Skeletal muscle tissue (tissue), 4 donors: ENCODE results near the gene NUDT3. TPM values are rescaled to one million over a fixed set of nuclear protein-coding genes. Genes with fewer than 3 reads are reported as not detected.
A peak's percentile ranks its signal among the peaks of the same experiment; 100 is the strongest.

Experiments
- H3K27ac ChIP-seq: one replicate; pipeline ENCODE4 v1.7.0; 2013; ENCODE audit warnings: mild to moderate bottlenecking, low read depth, low read length, inconsistent platforms
- H3K27me3 ChIP-seq, 3 donors: one replicate each; pipeline ENCODE4 v1.7.0; 2013; ENCODE audit warnings: low read length in 3 of 3; ENCODE audit not compliant: control insufficient read depth in 3 of 3, insufficient read depth in 3 of 3
- H3K36me3 ChIP-seq, 3 donors: one replicate each; pipeline ENCODE4 v1.7.0; 2013; ENCODE audit warnings: low read length in 3 of 3; ENCODE audit not compliant: control insufficient read depth in 3 of 3, insufficient read depth in 3 of 3
- H3K4me1 ChIP-seq, 3 donors: one replicate each; pipeline ENCODE4 v1.7.0; 2013; ENCODE audit warnings: low read length in 3 of 3, mild to moderate bottlenecking in 3 of 3; ENCODE audit not compliant: control insufficient read depth in 3 of 3, insufficient read depth in 3 of 3
- H3K4me3 ChIP-seq, 3 donors: one replicate each; pipeline ENCODE4 v1.7.0; 2013; ENCODE audit warnings: low read length in 3 of 3
- H3K9ac ChIP-seq, 3 donors: one replicate each; pipeline ENCODE4 v1.7.0; 2013; ENCODE audit warnings: low read length in 3 of 3, mild to moderate bottlenecking in 3 of 3, moderate library complexity in 2 of 3, low read depth in 1 of 3
- H3K9me3 ChIP-seq, 3 donors: one replicate each; pipeline ENCODE4 v1.7.0; 2013; ENCODE audit warnings: low read length in 3 of 3; ENCODE audit not compliant: control insufficient read depth in 3 of 3
- total RNA-seq: library from RNA; depleted of rRNA; stranded (reverse); fragments of >200 nt; gene quantifications from one replicate; pipeline ENCODE4 v1.2.3, GENCODE V29; 2014
- donor health status: Osteomylitis.

Gene NUDT3
- total RNA-seq, 1 donor from 2014 or later = 28.7 TPM

- peaks cover 9 to 35% (median 23%) of the 10 kb centered on the region in 3 donors for H3K4me1 ChIP-seq
- no peak overlapping the region for H3K4me3 ChIP-seq
- no peak overlapping the region for H3K27ac ChIP-seq
- peak overlapping the region in 1 of 3 donors; percentile 3 for H3K9ac ChIP-seq
- no peaks in the 10 kb centered on the region for H3K9me3 ChIP-seq
- peaks cover 5 to 26% (median 15%) of the 10 kb centered on the region in 3 donors for H3K36me3 ChIP-seq
- no peaks in the 10 kb centered on the region for H3K27me3 ChIP-seq
Measured at GRCh38 chr6:34243131-34243771, 149.2 kb downstream of the NUDT3 start.

GRCh38 chr6:34242252-34243130 lies 150.0 kb downstream of the NUDT3 start:
- Histone ChIP-seq H3K36me3 (peaks cover 5 to 26% (median 15%) of the 10 kb centered on the region in 3 donors), H3K27me3 (no peaks in the 10 kb centered on the region), H3K27ac (no peak overlapping the region), H3K9ac (no peak overlapping the region), H3K4me1 (peaks cover 8 to 29% (median 18%) of the 10 kb centered on the region in 3 donors), H3K4me3 (no peak overlapping the region), H3K9me3 (no peaks in the 10 kb centered on the region)

GRCh38 chr6:34241351-34242215 lies 150.9 kb downstream of the NUDT3 start:
- Histone ChIP-seq H3K9me3 (no peaks in the 10 kb centered on the region), H3K36me3 (peaks cover 5 to 26% (median 13%) of the 10 kb centered on the region in 3 donors), H3K27ac (no peak overlapping the region), H3K9ac (no peak overlapping the region), H3K4me1 (peaks cover 8 to 23% (median 18%) of the 10 kb centered on the region in 3 donors), H3K27me3 (no peaks in the 10 kb centered on the region), H3K4me3 (no peak overlapping the region)

- peaks cover 5 to 26% (median 13%) of the 10 kb centered on the region in 3 donors for H3K36me3 ChIP-seq
- no peak overlapping the region for H3K27ac ChIP-seq
- no peak overlapping the region for H3K9ac ChIP-seq
- peaks cover 8 to 24% (median 20%) of the 10 kb centered on the region in 3 donors for H3K4me1 ChIP-seq
- H3K27me3 ChIP-seq = no peaks in the 10 kb centered on the region
- H3K4me3 ChIP-seq = no peak overlapping the region
- H3K9me3 ChIP-seq = no peaks in the 10 kb centered on the region
Measured at GRCh38 chr6:34240329-34241248, 151.9 kb downstream of the NUDT3 start.

- Histone ChIP-seq H3K9me3 (no peaks in the 10 kb centered on the region), H3K27me3 (no peaks in the 10 kb centered on the region), H3K4me3 (no peak overlapping the region), H3K27ac (no peak overlapping the region), H3K4me1 (peaks cover 8 to 24% (median 20%) of the 10 kb centered on the region in 3 donors), H3K9ac (no peak overlapping the region), H3K36me3 (peaks cover 5 to 26% (median 13%) of the 10 kb centered on the region in 3 donors)
Measured at GRCh38 chr6:34239893-34240292, 152.6 kb downstream of the NUDT3 start.

GRCh38 chr6:34239500-34239825 lies 153.0 kb downstream of the NUDT3 start:
- H3K9ac ChIP-seq = no peak overlapping the region
- no peak overlapping the region for H3K27ac ChIP-seq
- H3K4me1 ChIP-seq = peaks cover 8 to 22% (median 20%) of the 10 kb centered on the region in 3 donors

GRCh38 chr6:34238585-34239499 lies 153.6 kb downstream of the NUDT3 start:
- H3K9ac ChIP-seq = peak overlapping the region in 2 of 3 donors; percentile 67 to 84
- H3K4me3 ChIP-seq = peak overlapping the region; percentile 55 to 78 (median 73)
- H3K4me1 ChIP-seq = peaks cover 4 to 16% (median 14%) of the 10 kb centered on the region in 3 donors
- H3K27me3 ChIP-seq = no peaks in the 10 kb centered on the region
- peaks cover 5 to 26% (median 13%) of the 10 kb centered on the region in 3 donors for H3K36me3 ChIP-seq
- no peak overlapping the region for H3K27ac ChIP-seq
- no peaks in the 10 kb centered on the region for H3K9me3 ChIP-seq

More at GRCh38 chr6:34239500-34239825, 153.0 kb downstream of the NUDT3 start:
- Histone ChIP-seq H3K4me3 (no peak overlapping the region), H3K27me3 (no peaks in the 10 kb centered on the region), H3K9me3 (no peaks in the 10 kb centered on the region), H3K36me3 (peaks cover 5 to 26% (median 13%) of the 10 kb centered on the region in 3 donors)

- Histone ChIP-seq H3K4me1 (peaks cover 4 to 12% (median 11%) of the 10 kb centered on the region in 3 donors), H3K27me3 (no peaks in the 10 kb centered on the region), H3K4me3 (peak overlapping the region; percentile 59 to 78 (median 73)), H3K9me3 (no peaks in the 10 kb centered on the region), H3K27ac (peak overlapping the region; percentile 36), H3K9ac (peak overlapping the region; percentile 51 to 84 (median 67)), H3K36me3 (peaks cover 5 to 21% (median 13%) of the 10 kb centered on the region in 3 donors)
Measured at GRCh38 chr6:34237722-34238584, 154.5 kb downstream of the NUDT3 start.
